Measurements from ENCODE around the gene FSHR.

The FSHR gene

GRCh38 chr2:49131801-49132200 lies 22.5 kb downstream of the FSHR start:
- Histone ChIP-seq H3K36me3 (ENCODE audit: insufficient read depth, low read length) (no peaks in the 10 kb centered on the region), H3K4me3 (ENCODE audit: low read length, poor library complexity, severe bottlenecking) (no peak overlapping the region), H3K9me2 (replicated peaks; ENCODE audit: low read depth, low read length) (no peaks in the 10 kb centered on the region), H4K20me1 (ENCODE audit: insufficient read depth, low read length, poor library complexity, severe bottlenecking) (no peaks in the 10 kb centered on the region), H3K9ac (ENCODE audit: low read depth, low read length, poor library complexity, severe bottlenecking) (no peak overlapping the region), H2AFZ (ENCODE audit: low read length) (no peak overlapping the region), H3K4me1 (ENCODE audit: insufficient read depth, low read length, poor library complexity, severe bottlenecking) (no peaks in the 10 kb centered on the region), H3K79me2 (ENCODE audit: insufficient read depth, low read length) (no peaks in the 10 kb centered on the region), H3K27me3 (ENCODE audit: insufficient read depth, low read length, poor library complexity, severe bottlenecking) (no peaks in the 10 kb centered on the region), H3K9me3 (ENCODE audit: insufficient read depth, low read depth, low read length) (0 out of 2 replicates have a peak, but pooled peaks cover 2% of the 10 kb centered on the region), H3K4me2 (ENCODE audit: low read depth, low read length, poor library complexity, severe bottlenecking) (no peak overlapping the region), H3F3A (ENCODE audit: low read depth) (no peaks in the 10 kb centered on the region)
- TF ChIP-seq EZH2phosphoT487 (IDR thresholded peaks at IDR 0.05; ENCODE audit: borderline replicate concordance) (no peak), CTCF (conservative IDR thresholded peaks at IDR 0.05; ENCODE audit: low read length) (no peak)

GRCh38 chr2:49129034-49129433 lies 25.3 kb downstream of the FSHR start:
- H3K27me3 ChIP-seq (ENCODE audit: insufficient read depth, low read length, poor library complexity, severe bottlenecking), result no peaks in the 10 kb centered on the region
- no peak overlapping the region for H3K4me2 ChIP-seq (ENCODE audit: low read depth, low read length, poor library complexity, severe bottlenecking)
- H3K9me3 ChIP-seq (ENCODE audit: insufficient read depth, low read depth, low read length), result 0 out of 2 replicates have a peak, but pooled peaks cover 2% of the 10 kb centered on the region
- no peaks in the 10 kb centered on the region for H3K79me2 ChIP-seq (ENCODE audit: insufficient read depth, low read length)
- H2AFZ ChIP-seq (ENCODE audit: low read length), result no peak overlapping the region
- no peaks in the 10 kb centered on the region for H4K20me1 ChIP-seq (ENCODE audit: insufficient read depth, low read length, poor library complexity, severe bottlenecking)
- no peaks in the 10 kb centered on the region for H3K36me3 ChIP-seq (ENCODE audit: insufficient read depth, low read length)
- no peak overlapping the region for H3K9ac ChIP-seq (ENCODE audit: low read depth, low read length, poor library complexity, severe bottlenecking)
- H3K9me2 ChIP-seq (replicated peaks; ENCODE audit: low read depth, low read length), result no peaks in the 10 kb centered on the region
- H3K4me1 ChIP-seq (ENCODE audit: insufficient read depth, low read length, poor library complexity, severe bottlenecking), result no peaks in the 10 kb centered on the region
- TF ChIP-seq CTCF (conservative IDR thresholded peaks at IDR 0.05; ENCODE audit: low read length), result no peak
- no peak for TF ChIP-seq EZH2phosphoT487 (IDR thresholded peaks at IDR 0.05; ENCODE audit: borderline replicate concordance)
- no peak overlapping the region for H3K4me3 ChIP-seq (ENCODE audit: low read length, poor library complexity, severe bottlenecking)
- H3F3A ChIP-seq (ENCODE audit: low read depth), result no peaks in the 10 kb centered on the region

- H3K27me3 ChIP-seq (ENCODE audit: insufficient read depth, low read length, poor library complexity, severe bottlenecking), result no peaks in the 10 kb centered on the region
- H3K4me3 ChIP-seq (ENCODE audit: low read length, poor library complexity, severe bottlenecking), result no peak overlapping the region
- H4K20me1 ChIP-seq (ENCODE audit: insufficient read depth, low read length, poor library complexity, severe bottlenecking), result no peaks in the 10 kb centered on the region
- TF ChIP-seq CTCF (conservative IDR thresholded peaks at IDR 0.05; ENCODE audit: low read length), result no peak
- TF ChIP-seq EZH2phosphoT487 (IDR thresholded peaks at IDR 0.05; ENCODE audit: borderline replicate concordance), result no peak
- H2AFZ ChIP-seq (ENCODE audit: low read length), result no peak overlapping the region
- no peaks in the 10 kb centered on the region for H3K36me3 ChIP-seq (ENCODE audit: insufficient read depth, low read length)
- no peaks in the 10 kb centered on the region for H3K79me2 ChIP-seq (ENCODE audit: insufficient read depth, low read length)
- H3K9me3 ChIP-seq (ENCODE audit: insufficient read depth, low read depth, low read length), result no peaks in the 10 kb centered on the region
- no peak overlapping the region for H3K4me2 ChIP-seq (ENCODE audit: low read depth, low read length, poor library complexity, severe bottlenecking)
- no peaks in the 10 kb centered on the region for H3K9me2 ChIP-seq (replicated peaks; ENCODE audit: low read depth, low read length)
- no peaks in the 10 kb centered on the region for H3F3A ChIP-seq (ENCODE audit: low read depth)
- no peaks in the 10 kb centered on the region for H3K4me1 ChIP-seq (ENCODE audit: insufficient read depth, low read length, poor library complexity, severe bottlenecking)
- no peak overlapping the region for H3K9ac ChIP-seq (ENCODE audit: low read depth, low read length, poor library complexity, severe bottlenecking)
These were observed 30.7 kb downstream of the FSHR start for GRCh38 chr2:49123600-49123999.
